ENCODE measurements around the gene MAPK1IP1L.

DNA sequence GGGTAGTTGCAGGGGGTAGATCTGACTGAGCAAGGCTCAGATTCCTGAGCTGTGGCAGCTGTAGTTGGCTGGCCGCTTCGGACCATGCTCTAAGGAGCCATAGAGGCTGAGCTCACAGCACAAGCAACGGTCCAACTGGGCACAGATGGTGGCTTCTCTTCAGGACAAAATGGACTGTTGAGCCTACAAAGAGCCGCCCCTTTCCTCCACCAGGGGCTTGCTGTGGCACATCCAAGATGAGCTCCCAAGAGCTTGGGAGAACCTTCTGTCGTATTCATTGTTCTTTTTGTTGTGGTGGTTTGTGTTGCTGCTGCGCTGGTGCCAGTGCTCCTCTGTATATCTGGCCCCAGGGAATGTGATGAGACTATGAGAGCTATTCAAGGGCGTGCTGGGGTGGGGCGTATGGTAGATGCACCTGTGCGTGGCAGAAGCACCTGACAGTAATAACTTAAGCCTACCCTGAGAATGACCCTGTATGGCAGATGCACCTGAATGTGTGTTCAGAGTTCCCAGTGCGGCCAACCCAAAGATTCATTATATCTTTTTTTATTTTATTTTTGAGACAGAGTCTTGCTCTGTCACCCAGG, 59.8 kb downstream of the MAPK1IP1L start:
- TF ChIP-seq, protein P1, sequence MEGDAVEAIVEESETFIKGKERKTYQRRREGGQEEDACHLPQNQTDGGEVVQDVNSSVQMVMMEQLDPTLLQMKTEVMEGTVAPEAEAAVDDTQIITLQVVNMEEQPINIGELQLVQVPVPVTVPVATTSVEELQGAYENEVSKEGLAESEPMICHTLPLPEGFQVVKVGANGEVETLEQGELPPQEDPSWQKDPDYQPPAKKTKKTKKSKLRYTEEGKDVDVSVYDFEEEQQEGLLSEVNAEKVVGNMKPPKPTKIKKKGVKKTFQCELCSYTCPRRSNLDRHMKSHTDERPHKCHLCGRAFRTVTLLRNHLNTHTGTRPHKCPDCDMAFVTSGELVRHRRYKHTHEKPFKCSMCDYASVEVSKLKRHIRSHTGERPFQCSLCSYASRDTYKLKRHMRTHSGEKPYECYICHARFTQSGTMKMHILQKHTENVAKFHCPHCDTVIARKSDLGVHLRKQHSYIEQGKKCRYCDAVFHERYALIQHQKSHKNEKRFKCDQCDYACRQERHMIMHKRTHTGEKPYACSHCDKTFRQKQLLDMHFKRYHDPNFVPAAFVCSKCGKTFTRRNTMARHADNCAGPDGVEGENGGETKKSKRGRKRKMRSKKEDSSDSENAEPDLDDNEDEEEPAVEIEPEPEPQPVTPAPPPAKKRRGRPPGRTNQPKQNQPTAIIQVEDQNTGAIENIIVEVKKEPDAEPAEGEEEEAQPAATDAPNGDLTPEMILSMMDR (IDR thresholded peaks at IDR 0.05; ENCODE audit: low read length): no peak
- TF ChIP-seq EZH2phosphoT487 (IDR thresholded peaks at IDR 0.05; ENCODE audit: low read length): no peak

Measured in MM.1S (cell line).